GM12878 (cell line): ENCODE data around the gene METRNL. TPM values are rescaled to one million over a fixed set of nuclear protein-coding genes. Genes with fewer than 3 reads are reported as not detected.

ENCODE experiments used
- ATAC-seq: fragments of 200-7000 bp; cut with Tn5 transposase; 3 replicates; pipeline ENCODE4 v1.9.1; 2020; ENCODE audit warnings: mild to moderate bottlenecking, moderate library complexity
- BruUV-seq: library from RNA; stranded (reverse); fragments of 400-500 nt; replicated peaks from 2 replicates; lab custom pipeline; 2021; lab: Mats Ljungman, UMichigan
- CTCF ChIA-PET: fragments of 300-600 bp; sonication (Branson Sonifier 250); formaldehyde crosslinking; extraction: SDS; loops from one replicate; lab custom pipeline; 2021; ENCODE audit warnings: inconsistent platforms; lab: Yijun Ruan, JAX
- POLR2A ChIA-PET: fragments of 350-600 bp; formaldehyde crosslinking; extraction: SDS; loops from one replicate; lab custom pipeline; 2021; ENCODE audit warnings: inconsistent platforms; lab: Charles Lee
- RAD21 ChIA-PET: fragments of 300-600 bp; sonication (Branson Sonifier 250); formaldehyde crosslinking; loops from one replicate; lab custom pipeline; 2023; ENCODE audit warnings: antibody characterized with exemption; ENCODE audit not compliant: unreplicated experiment; lab: Charles Lee
- SMC1A ChIA-PET: fragments of 300-600 bp; sonication (Branson Sonifier 250); formaldehyde crosslinking; loops from one replicate; lab custom pipeline; 2023; ENCODE audit not compliant: unreplicated experiment, uncharacterized antibody; lab: Charles Lee
- DNase-seq: peaks from one replicate; pipeline ENCODE4 v3.0.0-alpha.2; 2011; ENCODE audit warnings: low read depth, low spot score
- FAIRE-seq: peaks from 3 replicates; lab custom pipeline; 2011; peaks lifted over from hg19 to GRCh38; lab: Jason Lieb, UNC
- H2AFZ ChIP-seq: 2 replicates; pipeline ENCODE4 v1.6.0; 2011; ENCODE audit warnings: low read depth, low read length, control low read depth; ENCODE audit not compliant: control insufficient read depth
- H3K27ac ChIP-seq: 2 replicates; pipeline ENCODE4 v1.5.1; 2011; ENCODE audit warnings: control low read depth; ENCODE audit not compliant: control insufficient read depth, insufficient read depth
- H3K27me3 ChIP-seq, 2 experiments: replicated peaks in 1 of 2; 2 replicates each; pipeline versions ENCODE4 v1.6.0 to v1.6.1; 2011; ENCODE audit warnings: low read length in 1 of 2; ENCODE audit not compliant: control insufficient read depth in 2 of 2, insufficient read depth in 2 of 2
- H3K36me3 ChIP-seq, 2 experiments: 2 replicates each; pipeline ENCODE4 v1.5.1; 2011; ENCODE audit warnings: low read length in 1 of 2; ENCODE audit not compliant: control insufficient read depth in 2 of 2, insufficient read depth in 2 of 2
- H3K4me1 ChIP-seq: 2 replicates; pipeline ENCODE4 v1.6.1; 2011; ENCODE audit warnings: mild to moderate bottlenecking, low read length, moderate library complexity, mixed read lengths; ENCODE audit not compliant: control insufficient read depth, insufficient read depth
- H3K4me2 ChIP-seq: 2 replicates; pipeline ENCODE4 v1.6.0; 2011; ENCODE audit warnings: control low read depth; ENCODE audit not compliant: control insufficient read depth, insufficient read depth
- H3K4me3 ChIP-seq: fragments of 200-600 bp; sonication (generic); 2 replicates; pipeline ENCODE4 v1.5.1; 2016
- H3K79me2 ChIP-seq: 2 replicates; pipeline ENCODE4 v1.6.0; 2011; ENCODE audit warnings: low read length; ENCODE audit not compliant: control insufficient read depth, insufficient read depth
- H3K9ac ChIP-seq: 2 replicates; pipeline ENCODE4 v1.8.0; 2011; ENCODE audit warnings: low read length, control low read depth, mixed read lengths; ENCODE audit not compliant: control insufficient read depth, insufficient read depth
- H3K9me3 ChIP-seq: replicated peaks from 3 replicates; pipeline ENCODE4 v1.5.1; 2011; ENCODE audit warnings: mild to moderate bottlenecking, low read length; ENCODE audit not compliant: control insufficient read depth, insufficient read depth
- H4K20me1 ChIP-seq: 2 replicates; pipeline ENCODE4 v1.6.0; 2011; ENCODE audit not compliant: control insufficient read depth, insufficient read depth
- ESRRA ChIP-seq: IDR thresholded peaks from 2 replicates; pipeline ENCODE4 v1.6.1; 2012; ENCODE audit warnings: mild to moderate bottlenecking, low read length, improper control_type of control experiment
- FOXM1 ChIP-seq: IDR thresholded peaks from 2 replicates; pipeline ENCODE4 v1.6.1; 2012; ENCODE audit warnings: low read depth, mild to moderate bottlenecking, inconsistent platforms, low read length, moderate library complexity
- JUNB ChIP-seq: IDR thresholded peaks from 2 replicates; pipeline ENCODE4 v1.6.1; 2016; ENCODE audit warnings: antibody characterized with exemption, mild to moderate bottlenecking
- KLF5 ChIP-seq: fragments of 450-650 bp; IDR thresholded peaks from 2 replicates; pipeline ENCODE4 v1.6.1; 2014; ENCODE audit warnings: mild to moderate bottlenecking; ENCODE audit not compliant: partially characterized antibody
- NFIC ChIP-seq: IDR thresholded peaks from 2 replicates; pipeline ENCODE4 v1.6.1; 2012; ENCODE audit warnings: low read depth, mild to moderate bottlenecking, inconsistent platforms, low read length, moderate library complexity
- RAD51 ChIP-seq: fragments of 450-650 bp; IDR thresholded peaks from 2 replicates; pipeline ENCODE4 v1.6.1; 2016; ENCODE audit warnings: moderate library complexity, mild to moderate bottlenecking, inconsistent platforms
- SIN3A ChIP-seq: IDR thresholded peaks from 2 replicates; pipeline ENCODE4 v1.6.1; 2012; ENCODE audit warnings: low read depth, low read length, improper control_type of control experiment
- SPI1 ChIP-seq: IDR thresholded peaks from 2 replicates; pipeline ENCODE4 v1.6.1; 2011; ENCODE audit warnings: low read depth, mild to moderate bottlenecking, low read length, moderate library complexity, borderline replicate concordance; ENCODE audit not compliant: insufficient read depth
- TAF1 ChIP-seq: IDR thresholded peaks from 2 replicates; pipeline ENCODE4 v1.6.1; 2011; ENCODE audit warnings: mild to moderate bottlenecking, low read depth, low read length, borderline replicate concordance
- TARDBP ChIP-seq: IDR thresholded peaks from 2 replicates; pipeline ENCODE4 v1.6.1; 2016; ENCODE audit warnings: borderline replicate concordance
- WGBS: methylation state at CpG from one replicate; pipeline ENCODE4 v1.1.6; 2016; ENCODE audit warnings: low lambda C conversion rate; ENCODE audit not compliant: insufficient replicate concordance, insufficient coverage; ENCODE audit errors: missing lambda C conversion rate; 5-methylcytosine and 5-hydroxymethylcytosine counted together
- in situ Hi-C: fragments of 300-500 bp; cut with MboI; formaldehyde crosslinking; loops from 9 replicates; pipeline ENCODE4 v1.14.3; 2018; ENCODE audit warnings: mixed read lengths
- intact Hi-C: fragments of 100-400 bp; cut with micrococcal nuclease; formaldehyde crosslinking; loops from one replicate; pipeline ENCODE4 v1.14.2; 2022; ENCODE audit not compliant: unreplicated experiment
- polyA plus RNA-seq, 11 experiments: library from polyadenylated mRNA; depleted of rRNA in 4 of 11; unstranded in 6 of 11; stranded (reverse) in 5 of 11; fragments of >200 nt; fragmentation: Nextera tagmentation in 4 of 11; fragmentation: Illumina TruSeq in 1 of 11; extraction: Ambion mirVana in 4 of 11; extraction: Trizol in 1 of 11; gene quantifications; 1 replicate in 1 of 11; 2 replicates in 10 of 11; pipeline versions ENCODE4 v1.2.1 to v1.2.3, GENCODE V29; 2011 to 2016; ENCODE audit warnings: inconsistent platforms in 2 of 11, missing spikeins in 2 of 11, low read depth in 1 of 11
- total RNA-seq, 4 experiments: library from RNA; depleted of rRNA in 3 of 4; stranded (reverse); fragments of >200 nt in 3 of 4; fragmentation: Illumina TruSeq in 1 of 4; extraction: Trizol in 1 of 4; gene quantifications; 2 replicates each; pipeline versions ENCODE4 v1.2.1 to v1.2.3, GENCODE V29; 2013 to 2021
- TF ChIP-seq, protein P1 (sequence below): fragments of 450-650 bp; IDR thresholded peaks from 2 replicates; pipeline ENCODE4 v1.6.1; 2016; ENCODE audit warnings: mild to moderate bottlenecking, moderate library complexity, borderline replicate concordance
- TF ChIP-seq, protein P2 (sequence below): IDR thresholded peaks from 2 replicates; pipeline ENCODE4 v1.6.1; 2012; ENCODE audit warnings: low read depth, low read length, improper control_type of control experiment
- TF ChIP-seq, protein P3 (sequence below): fragments of 450-650 bp; formaldehyde crosslinking; IDR thresholded peaks from 2 replicates; pipeline ENCODE4 v1.4.0; 2022; ENCODE audit warnings: mild to moderate bottlenecking, moderate library complexity
- TF ChIP-seq, protein P4 (sequence below): fragments of 150-350 bp; IDR thresholded peaks from 2 replicates; pipeline ENCODE4 v1.6.1; 2014; ENCODE audit warnings: mild to moderate bottlenecking, low read depth, low read length

METRNL gene
- total and polyA plus RNA-seq, 10 of the 15 experiments (the other 5 are each of a cell fraction or from before 2014, with no cell fraction given): 0.05 to 3.7 (median 0.48) TPM; not detected in 2

DNA sequence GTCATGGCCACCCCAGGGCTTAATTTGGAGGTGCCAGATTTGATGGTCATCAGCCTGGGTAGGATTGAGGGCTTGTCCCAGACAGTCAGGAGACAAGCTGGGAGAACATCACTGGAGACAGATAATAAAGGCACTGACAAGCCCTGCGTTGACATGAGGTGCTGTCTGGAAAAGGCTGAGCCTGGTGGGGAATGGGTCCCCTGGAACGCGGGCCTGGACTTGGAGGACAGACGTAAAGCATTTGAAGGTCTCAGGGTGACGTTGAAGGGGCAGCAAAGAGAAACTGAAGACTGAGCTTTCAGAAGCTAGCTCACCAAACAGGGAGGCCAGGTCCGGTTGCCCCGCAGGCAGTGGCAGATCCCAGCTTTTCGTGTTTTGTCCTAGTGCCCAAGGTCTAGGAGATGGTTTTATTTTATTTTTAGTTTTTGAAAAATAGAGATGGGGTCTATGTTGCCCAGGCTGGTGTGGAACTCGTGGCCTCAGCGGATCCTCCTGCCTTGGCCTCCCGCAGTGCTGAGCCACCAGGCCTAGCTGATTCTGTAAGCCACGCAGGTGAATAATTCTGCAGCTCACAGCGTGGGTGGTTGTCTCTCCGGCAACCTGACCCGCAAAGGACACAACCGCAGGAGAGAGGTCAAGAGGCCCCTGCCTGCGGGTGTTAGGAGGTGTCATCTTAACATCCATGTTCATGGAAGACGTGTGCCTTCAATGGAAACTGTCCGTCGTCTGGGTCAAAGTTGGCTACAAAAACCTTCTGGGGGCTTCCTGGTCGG lies 37.6 kb downstream of the METRNL start:
- SMC1A ChIA-PET: no interaction called here
- Histone ChIP-seq H3K4me1 (no peaks in the 10 kb centered on the region; the same call in 1 of the 2 replicates), H3K9me3 (no peaks in the 10 kb centered on the region), H3K27me3 (no peaks in the 10 kb centered on the region; a peak in 2 of 4 replicates), H3K9ac (no peak overlapping the region), H3K4me2 (no peak overlapping the region), H3K27ac (no peak overlapping the region), H4K20me1 (no peaks in the 10 kb centered on the region), H3K79me2 (no peaks in the 10 kb centered on the region), H3K36me3 (no peaks in the 10 kb centered on the region), H2AFZ (no peak overlapping the region), H3K4me3 (no peak overlapping the region)
- in situ Hi-C loops (no loop called here), intact Hi-C loops (no loop called here)
- FAIRE-seq: no peak
- CTCF ChIA-PET: no interaction called here
- DNase-seq: no peak
- RAD21 ChIA-PET: no interaction called here
- WGBS: 69% methylated on average over 21 of the region's 21 CpGs
- no TSS peak for BruUV-seq
- no peak for ATAC-seq
- POLR2A ChIA-PET: no interaction called here
- TF ChIP-seq SIN3A: no peak
- TF ChIP-seq NFIC: no peak
- TF ChIP-seq RAD51: no peak
- TF ChIP-seq, protein P1, sequence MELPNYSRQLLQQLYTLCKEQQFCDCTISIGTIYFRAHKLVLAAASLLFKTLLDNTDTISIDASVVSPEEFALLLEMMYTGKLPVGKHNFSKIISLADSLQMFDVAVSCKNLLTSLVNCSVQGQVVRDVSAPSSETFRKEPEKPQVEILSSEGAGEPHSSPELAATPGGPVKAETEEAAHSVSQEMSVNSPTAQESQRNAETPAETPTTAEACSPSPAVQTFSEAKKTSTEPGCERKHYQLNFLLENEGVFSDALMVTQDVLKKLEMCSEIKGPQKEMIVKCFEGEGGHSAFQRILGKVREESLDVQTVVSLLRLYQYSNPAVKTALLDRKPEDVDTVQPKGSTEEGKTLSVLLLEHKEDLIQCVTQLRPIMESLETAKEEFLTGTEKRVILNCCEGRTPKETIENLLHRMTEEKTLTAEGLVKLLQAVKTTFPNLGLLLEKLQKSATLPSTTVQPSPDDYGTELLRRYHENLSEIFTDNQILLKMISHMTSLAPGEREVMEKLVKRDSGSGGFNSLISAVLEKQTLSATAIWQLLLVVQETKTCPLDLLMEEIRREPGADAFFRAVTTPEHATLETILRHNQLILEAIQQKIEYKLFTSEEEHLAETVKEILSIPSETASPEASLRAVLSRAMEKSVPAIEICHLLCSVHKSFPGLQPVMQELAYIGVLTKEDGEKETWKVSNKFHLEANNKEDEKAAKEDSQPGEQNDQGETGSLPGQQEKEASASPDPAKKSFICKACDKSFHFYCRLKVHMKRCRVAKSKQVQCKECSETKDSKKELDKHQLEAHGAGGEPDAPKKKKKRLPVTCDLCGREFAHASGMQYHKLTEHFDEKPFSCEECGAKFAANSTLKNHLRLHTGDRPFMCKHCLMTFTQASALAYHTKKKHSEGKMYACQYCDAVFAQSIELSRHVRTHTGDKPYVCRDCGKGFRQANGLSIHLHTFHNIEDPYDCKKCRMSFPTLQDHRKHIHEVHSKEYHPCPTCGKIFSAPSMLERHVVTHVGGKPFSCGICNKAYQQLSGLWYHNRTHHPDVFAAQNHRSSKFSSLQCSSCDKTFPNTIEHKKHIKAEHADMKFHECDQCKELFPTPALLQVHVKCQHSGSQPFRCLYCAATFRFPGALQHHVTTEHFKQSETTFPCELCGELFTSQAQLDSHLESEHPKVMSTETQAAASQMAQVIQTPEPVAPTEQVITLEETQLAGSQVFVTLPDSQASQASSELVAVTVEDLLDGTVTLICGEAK: no peak
- TF ChIP-seq, protein P2, sequence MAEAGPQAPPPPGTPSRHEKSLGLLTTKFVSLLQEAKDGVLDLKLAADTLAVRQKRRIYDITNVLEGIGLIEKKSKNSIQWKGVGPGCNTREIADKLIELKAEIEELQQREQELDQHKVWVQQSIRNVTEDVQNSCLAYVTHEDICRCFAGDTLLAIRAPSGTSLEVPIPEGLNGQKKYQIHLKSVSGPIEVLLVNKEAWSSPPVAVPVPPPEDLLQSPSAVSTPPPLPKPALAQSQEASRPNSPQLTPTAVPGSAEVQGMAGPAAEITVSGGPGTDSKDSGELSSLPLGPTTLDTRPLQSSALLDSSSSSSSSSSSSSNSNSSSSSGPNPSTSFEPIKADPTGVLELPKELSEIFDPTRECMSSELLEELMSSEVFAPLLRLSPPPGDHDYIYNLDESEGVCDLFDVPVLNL: no peak
- TF ChIP-seq, protein P3, sequence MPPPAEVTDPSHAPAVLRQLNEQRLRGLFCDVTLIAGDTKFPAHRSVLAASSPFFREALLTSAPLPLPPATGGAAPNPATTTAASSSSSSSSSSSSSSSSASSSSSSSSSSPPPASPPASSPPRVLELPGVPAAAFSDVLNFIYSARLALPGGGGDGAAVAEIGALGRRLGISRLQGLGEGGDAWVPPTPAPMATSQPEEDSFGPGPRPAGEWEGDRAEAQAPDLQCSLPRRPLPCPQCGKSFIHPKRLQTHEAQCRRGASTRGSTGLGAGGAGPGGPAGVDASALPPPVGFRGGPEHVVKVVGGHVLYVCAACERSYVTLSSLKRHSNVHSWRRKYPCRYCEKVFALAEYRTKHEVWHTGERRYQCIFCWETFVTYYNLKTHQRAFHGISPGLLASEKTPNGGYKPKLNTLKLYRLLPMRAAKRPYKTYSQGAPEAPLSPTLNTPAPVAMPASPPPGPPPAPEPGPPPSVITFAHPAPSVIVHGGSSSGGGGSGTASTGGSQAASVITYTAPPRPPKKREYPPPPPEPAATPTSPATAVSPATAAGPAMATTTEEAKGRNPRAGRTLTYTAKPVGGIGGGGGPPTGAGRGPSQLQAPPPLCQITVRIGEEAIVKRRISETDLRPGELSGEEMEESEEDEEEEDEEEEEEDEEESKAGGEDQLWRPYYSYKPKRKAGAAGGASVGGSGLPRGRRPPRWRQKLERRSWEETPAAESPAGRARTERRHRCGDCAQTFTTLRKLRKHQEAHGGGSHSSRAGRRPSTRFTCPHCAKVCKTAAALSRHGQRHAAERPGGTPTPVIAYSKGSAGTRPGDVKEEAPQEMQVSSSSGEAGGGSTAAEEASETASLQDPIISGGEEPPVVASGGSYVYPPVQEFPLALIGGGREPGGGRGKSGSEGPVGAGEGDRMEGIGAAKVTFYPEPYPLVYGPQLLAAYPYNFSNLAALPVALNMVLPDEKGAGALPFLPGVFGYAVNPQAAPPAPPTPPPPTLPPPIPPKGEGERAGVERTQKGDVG: no peak
- no peak for TF ChIP-seq FOXM1
- no peak for TF ChIP-seq ESRRA
- no peak for TF ChIP-seq JUNB
- TF ChIP-seq SPI1: no peak
- TF ChIP-seq KLF5: no peak
- TF ChIP-seq, protein P4, sequence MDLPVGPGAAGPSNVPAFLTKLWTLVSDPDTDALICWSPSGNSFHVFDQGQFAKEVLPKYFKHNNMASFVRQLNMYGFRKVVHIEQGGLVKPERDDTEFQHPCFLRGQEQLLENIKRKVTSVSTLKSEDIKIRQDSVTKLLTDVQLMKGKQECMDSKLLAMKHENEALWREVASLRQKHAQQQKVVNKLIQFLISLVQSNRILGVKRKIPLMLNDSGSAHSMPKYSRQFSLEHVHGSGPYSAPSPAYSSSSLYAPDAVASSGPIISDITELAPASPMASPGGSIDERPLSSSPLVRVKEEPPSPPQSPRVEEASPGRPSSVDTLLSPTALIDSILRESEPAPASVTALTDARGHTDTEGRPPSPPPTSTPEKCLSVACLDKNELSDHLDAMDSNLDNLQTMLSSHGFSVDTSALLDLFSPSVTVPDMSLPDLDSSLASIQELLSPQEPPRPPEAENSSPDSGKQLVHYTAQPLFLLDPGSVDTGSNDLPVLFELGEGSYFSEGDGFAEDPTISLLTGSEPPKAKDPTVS: no peak
- no peak for TF ChIP-seq TAF1
- TF ChIP-seq TARDBP: no peak
